Measurements from ENCODE around the gene CMTM4.

DNA sequence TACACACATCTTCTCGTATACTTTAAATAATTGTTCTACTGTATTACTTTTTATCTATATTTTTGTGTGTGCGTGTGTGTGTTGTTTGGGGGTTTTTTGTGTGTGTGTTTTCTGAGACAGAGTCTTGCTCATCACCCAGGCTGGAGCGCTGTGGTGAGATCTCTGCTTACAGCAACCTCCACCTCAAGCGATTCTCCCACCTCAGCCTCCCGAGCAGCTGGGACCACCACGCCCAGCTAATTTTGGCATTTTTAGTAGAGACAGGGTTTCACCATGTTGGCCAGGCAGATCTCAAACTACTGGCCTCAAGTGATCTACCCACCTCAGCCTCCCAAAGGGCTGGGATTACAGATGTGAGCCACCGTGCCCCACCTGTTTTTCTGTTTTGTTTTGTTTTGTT is 1.5 kb upstream of the CMTM4 start:
- no peak for TF ChIP-seq POLR2A (IDR thresholded peaks at IDR 0.05)
- TF ChIP-seq, protein P1, sequence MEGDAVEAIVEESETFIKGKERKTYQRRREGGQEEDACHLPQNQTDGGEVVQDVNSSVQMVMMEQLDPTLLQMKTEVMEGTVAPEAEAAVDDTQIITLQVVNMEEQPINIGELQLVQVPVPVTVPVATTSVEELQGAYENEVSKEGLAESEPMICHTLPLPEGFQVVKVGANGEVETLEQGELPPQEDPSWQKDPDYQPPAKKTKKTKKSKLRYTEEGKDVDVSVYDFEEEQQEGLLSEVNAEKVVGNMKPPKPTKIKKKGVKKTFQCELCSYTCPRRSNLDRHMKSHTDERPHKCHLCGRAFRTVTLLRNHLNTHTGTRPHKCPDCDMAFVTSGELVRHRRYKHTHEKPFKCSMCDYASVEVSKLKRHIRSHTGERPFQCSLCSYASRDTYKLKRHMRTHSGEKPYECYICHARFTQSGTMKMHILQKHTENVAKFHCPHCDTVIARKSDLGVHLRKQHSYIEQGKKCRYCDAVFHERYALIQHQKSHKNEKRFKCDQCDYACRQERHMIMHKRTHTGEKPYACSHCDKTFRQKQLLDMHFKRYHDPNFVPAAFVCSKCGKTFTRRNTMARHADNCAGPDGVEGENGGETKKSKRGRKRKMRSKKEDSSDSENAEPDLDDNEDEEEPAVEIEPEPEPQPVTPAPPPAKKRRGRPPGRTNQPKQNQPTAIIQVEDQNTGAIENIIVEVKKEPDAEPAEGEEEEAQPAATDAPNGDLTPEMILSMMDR (IDR thresholded peaks at IDR 0.05), result no peak

Measured in uterus (tissue), 2 donors.